AG04450 (cell line): ENCODE results near the gene UBR2. TPM values are rescaled to one million over a fixed set of nuclear protein-coding genes. Genes with fewer than 3 reads are reported as not detected.

Source experiments
- CTCF ChIA-PET: fragments of 300-600, 350-600 bp; formaldehyde crosslinking; extraction: SDS; loops from one replicate; lab custom pipeline; 2022; ENCODE audit warnings: antibody characterized with exemption, inconsistent platforms; lab: Charles Lee
- POLR2A ChIA-PET: fragments of 350-600 bp; formaldehyde crosslinking; extraction: SDS; loops from one replicate; lab custom pipeline; 2021; ENCODE audit warnings: antibody characterized with exemption, inconsistent platforms; lab: Yijun Ruan, JAX
- DNase-seq: peaks from one replicate; pipeline ENCODE4 v3.0.0-alpha.2; 2011; ENCODE audit warnings: low read depth, low spot score
- H3K27ac ChIP-seq: one replicate; pipeline ENCODE4 v1.5.1; 2012; ENCODE audit warnings: low read depth, low read length, control low read depth
- H3K27me3 ChIP-seq: one replicate; pipeline ENCODE4 v1.6.0; 2012; ENCODE audit warnings: low read length; ENCODE audit not compliant: control insufficient read depth, insufficient read depth
- H3K4me3 ChIP-seq: 2 replicates; pipeline ENCODE4 v1.5.1; 2011; ENCODE audit warnings: mild to moderate bottlenecking, low read depth, low read length, control low read depth
- H3K9me3 ChIP-seq: 2 replicates; pipeline ENCODE4 v1.5.1; 2012; ENCODE audit warnings: low read length; ENCODE audit not compliant: control insufficient read depth, insufficient read depth
- CTCF ChIP-seq: IDR thresholded peaks from 2 replicates; pipeline ENCODE4 v1.5.1; 2011; ENCODE audit warnings: low read depth, low read length, control low read depth, inconsistent platforms
- polyA plus RNA-seq: library from polyadenylated mRNA; depleted of rRNA; stranded (reverse); fragments of >200 nt; gene quantifications from 2 replicates; pipeline ENCODE4 v1.2.3, GENCODE V29; 2011

Gene UBR2
- polyA plus RNA-seq, 1 experiment = 25.3 TPM

- ChIA-PET CTCF (no interaction called here), POLR2A (interaction anchor here (0.6 kb wide), 1 partner anchor 333 kb away, joined by 4 read pairs; no protein-coding TSS in a partner anchor)
These were observed 51.7 kb downstream of the UBR2 start for GRCh38 chr6:42615518-42615917.

GRCh38 chr6:42616716-42617115, 52.9 kb downstream of the UBR2 start:
- DNase-seq = no peak
- no peak overlapping the region for H3K4me3 ChIP-seq
- ChIA-PET POLR2A (no interaction called here), CTCF (interaction anchor here (0.7 kb wide), 1 partner anchor 142 kb away, joined by 3 read pairs; no protein-coding TSS in a partner anchor)
- no peaks in the 10 kb centered on the region for H3K9me3 ChIP-seq
- no peaks in the 10 kb centered on the region for H3K27me3 ChIP-seq
- H3K27ac ChIP-seq = no peak overlapping the region
- no peak for TF ChIP-seq CTCF

More at GRCh38 chr6:42615518-42615917, 51.7 kb downstream of the UBR2 start:
- Histone ChIP-seq H3K27me3 (no peaks in the 10 kb centered on the region), H3K27ac (no peak overlapping the region), H3K9me3 (no peaks in the 10 kb centered on the region), H3K4me3 (no peak overlapping the region)
- DNase-seq = no peak
- no peak for TF ChIP-seq CTCF

GRCh38 chr6:42618105-42618504, 54.3 kb downstream of the UBR2 start:
- Histone ChIP-seq H3K4me3 (no peak overlapping the region), H3K27ac (no peak overlapping the region), H3K27me3 (no peaks in the 10 kb centered on the region), H3K9me3 (no peaks in the 10 kb centered on the region)
- POLR2A ChIA-PET = interaction anchor here (0.6 kb wide), 1 partner anchor 54 kb away, joined by 4 read pairs; no protein-coding TSS in a partner anchor
- CTCF ChIA-PET = interaction anchor here (1.0 kb wide), 1 partner anchor 44 kb away, joined by 3 read pairs; no protein-coding TSS in a partner anchor
- no peak for DNase-seq
- no peak for TF ChIP-seq CTCF

- no peak for TF ChIP-seq CTCF
- CTCF ChIA-PET = interaction anchor here (0.6 to 1.0 kb wide), 3 partner anchors 43 to 990 kb away, joined by 3 read pairs; no protein-coding TSS in a partner anchor
- POLR2A ChIA-PET = no interaction called here
- Histone ChIP-seq H3K27me3 (no peaks in the 10 kb centered on the region), H3K9me3 (no peaks in the 10 kb centered on the region), H3K4me3 (no peak overlapping the region), H3K27ac (no peak overlapping the region)
- DNase-seq = peak; percentile 16
These were observed 54.9 kb downstream of the UBR2 start for GRCh38 chr6:42618686-42619085.

GRCh38 chr6:42619963-42620362, 56.1 kb downstream of the UBR2 start:
- Histone ChIP-seq H3K4me3 (no peak overlapping the region), H3K27ac (no peak overlapping the region), H3K27me3 (no peaks in the 10 kb centered on the region), H3K9me3 (no peaks in the 10 kb centered on the region)
- ChIA-PET CTCF (interaction anchor here (0.7 kb wide), 1 partner anchor 39 kb away, joined by 5 read pairs; no protein-coding TSS in a partner anchor), POLR2A (no interaction called here)
- no peak for TF ChIP-seq CTCF
- no peak for DNase-seq
